GM13976 (cell line): Measurements from ENCODE around the gene WDR70.

ENCODE experiments used
- DNase-seq: peaks from one replicate; pipeline ENCODE4 v3.0.0; 2012; ENCODE audit warnings: low spot score
- in situ Hi-C: fragments of 300-500 bp; cut with MboI; formaldehyde crosslinking; loops from one replicate; pipeline ENCODE4 v1.12.0; 2022; ENCODE audit warnings: low sequenced_read_pairs, mixed read lengths, inconsistent platforms; ENCODE audit not compliant: unreplicated experiment
- TF ChIP-seq, protein P1 (sequence below): IDR thresholded peaks from 2 replicates; pipeline ENCODE4 v1.5.1; 2012; ENCODE audit warnings: borderline replicate concordance, mild to moderate bottlenecking; ENCODE audit not compliant: insufficient read depth; ENCODE audit errors: extremely low read depth, missing control alignments, control extremely low read depth

WDR70 gene

DNA sequence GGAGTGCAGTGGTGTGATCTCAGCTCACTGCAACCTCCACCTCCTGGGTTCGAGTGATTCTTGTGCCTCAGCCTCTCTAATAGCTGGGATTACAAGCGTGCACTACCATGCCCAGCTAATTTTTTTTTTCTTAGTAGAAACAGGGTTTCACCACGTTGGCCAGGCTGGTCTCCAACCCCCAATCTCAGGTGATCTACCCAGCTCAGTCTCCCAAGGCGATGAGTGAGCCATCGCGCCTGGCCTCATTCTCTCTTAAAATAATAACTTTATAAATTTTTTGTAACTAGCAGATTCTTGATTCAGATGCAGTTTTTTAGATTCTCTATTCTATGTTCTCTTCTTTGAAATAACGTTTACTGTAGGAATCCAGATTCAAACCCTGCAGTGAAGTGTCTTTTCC lies 333.6 kb downstream of the WDR70 start:
- DNase-seq: no peak
- in situ Hi-C loops: no loop called here
- TF ChIP-seq, protein P1, sequence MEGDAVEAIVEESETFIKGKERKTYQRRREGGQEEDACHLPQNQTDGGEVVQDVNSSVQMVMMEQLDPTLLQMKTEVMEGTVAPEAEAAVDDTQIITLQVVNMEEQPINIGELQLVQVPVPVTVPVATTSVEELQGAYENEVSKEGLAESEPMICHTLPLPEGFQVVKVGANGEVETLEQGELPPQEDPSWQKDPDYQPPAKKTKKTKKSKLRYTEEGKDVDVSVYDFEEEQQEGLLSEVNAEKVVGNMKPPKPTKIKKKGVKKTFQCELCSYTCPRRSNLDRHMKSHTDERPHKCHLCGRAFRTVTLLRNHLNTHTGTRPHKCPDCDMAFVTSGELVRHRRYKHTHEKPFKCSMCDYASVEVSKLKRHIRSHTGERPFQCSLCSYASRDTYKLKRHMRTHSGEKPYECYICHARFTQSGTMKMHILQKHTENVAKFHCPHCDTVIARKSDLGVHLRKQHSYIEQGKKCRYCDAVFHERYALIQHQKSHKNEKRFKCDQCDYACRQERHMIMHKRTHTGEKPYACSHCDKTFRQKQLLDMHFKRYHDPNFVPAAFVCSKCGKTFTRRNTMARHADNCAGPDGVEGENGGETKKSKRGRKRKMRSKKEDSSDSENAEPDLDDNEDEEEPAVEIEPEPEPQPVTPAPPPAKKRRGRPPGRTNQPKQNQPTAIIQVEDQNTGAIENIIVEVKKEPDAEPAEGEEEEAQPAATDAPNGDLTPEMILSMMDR: no peak

DNA sequence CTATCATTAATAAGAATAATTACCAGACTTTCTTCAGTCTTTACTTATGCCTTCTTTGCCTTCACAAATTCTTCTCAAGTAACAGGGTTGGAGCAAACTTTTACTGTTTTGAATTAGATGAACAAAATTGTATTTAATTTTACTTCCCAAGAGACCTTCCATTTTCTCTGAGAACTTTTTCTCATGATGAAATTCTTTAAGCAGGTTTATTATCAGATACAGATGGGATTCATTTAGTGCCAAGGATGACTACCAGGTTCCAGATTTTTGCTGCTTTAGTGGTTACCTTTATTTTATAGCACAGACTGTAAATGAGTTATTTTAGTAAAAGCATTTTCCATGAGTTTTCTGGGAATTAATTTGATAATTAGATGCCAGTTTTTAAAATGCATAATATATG lies 335.6 kb downstream of the WDR70 start:
- TF ChIP-seq, protein P1: no peak
- no peak for DNase-seq
- in situ Hi-C loops: no loop called here

DNA sequence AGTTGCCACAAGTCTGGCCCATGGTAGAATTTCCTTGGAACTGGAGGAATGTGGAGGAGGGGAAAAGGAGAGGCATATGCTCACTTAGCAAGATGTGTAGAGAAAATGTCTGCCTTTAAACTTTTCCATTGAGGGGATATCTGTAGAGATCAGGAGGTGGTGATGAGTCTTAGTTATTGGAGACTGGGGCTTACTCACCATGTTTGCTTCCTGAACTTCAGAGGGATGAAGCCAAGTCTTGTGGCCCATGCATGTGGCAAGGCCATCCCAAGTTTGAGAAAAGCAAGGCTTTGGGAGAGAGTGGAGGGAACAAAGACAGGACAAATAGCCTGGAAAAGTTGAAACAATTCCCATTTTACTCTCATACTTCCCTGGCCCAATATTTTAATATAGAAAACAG lies 336.2 kb downstream of the WDR70 start:
- no peak for DNase-seq
- TF ChIP-seq, protein P1: no peak
- in situ Hi-C loops: no loop called here

DNA sequence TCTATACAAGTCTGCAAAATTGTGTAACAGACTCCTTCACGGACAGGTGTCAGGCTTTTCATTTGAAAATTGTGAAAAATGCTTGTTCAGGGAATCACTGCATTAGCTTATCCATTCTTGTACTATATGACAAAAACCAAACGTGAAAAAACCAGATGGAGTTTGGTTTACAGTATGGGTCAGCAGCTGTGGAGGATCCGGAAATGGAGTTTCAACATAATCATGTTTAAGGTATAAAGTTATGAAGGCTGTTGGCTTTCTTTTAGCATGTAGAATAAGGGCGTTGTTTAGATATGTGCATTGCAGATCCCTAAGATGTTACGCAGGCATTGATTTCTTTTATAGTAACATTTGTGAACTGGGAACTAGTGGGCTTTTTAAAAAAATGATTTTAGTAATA lies 336.9 kb downstream of the WDR70 start:
- no peak for DNase-seq
- TF ChIP-seq, protein P1: no peak
- in situ Hi-C loops: no loop called here

DNA sequence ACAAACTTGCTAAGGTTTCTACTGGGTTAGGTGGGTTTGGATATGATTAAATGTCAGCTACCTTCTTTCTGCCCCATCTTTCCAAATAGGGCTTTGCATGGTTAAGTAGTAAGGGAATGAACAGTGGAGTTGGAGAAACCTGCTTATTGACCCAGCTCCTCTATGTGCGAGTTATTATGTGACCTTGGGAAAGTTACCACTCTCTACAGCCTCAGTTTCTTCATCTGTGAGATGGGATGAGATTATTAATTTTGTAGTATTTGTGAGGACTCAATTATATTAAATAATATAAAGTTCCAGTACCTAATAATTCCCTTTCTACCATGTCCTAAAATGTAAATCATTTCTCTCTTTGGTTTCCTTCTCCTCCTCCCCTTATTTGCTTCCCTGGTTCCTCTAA lies 337.3 kb downstream of the WDR70 start:
- in situ Hi-C loops: no loop called here
- TF ChIP-seq, protein P1: no peak
- DNase-seq: no peak

DNA sequence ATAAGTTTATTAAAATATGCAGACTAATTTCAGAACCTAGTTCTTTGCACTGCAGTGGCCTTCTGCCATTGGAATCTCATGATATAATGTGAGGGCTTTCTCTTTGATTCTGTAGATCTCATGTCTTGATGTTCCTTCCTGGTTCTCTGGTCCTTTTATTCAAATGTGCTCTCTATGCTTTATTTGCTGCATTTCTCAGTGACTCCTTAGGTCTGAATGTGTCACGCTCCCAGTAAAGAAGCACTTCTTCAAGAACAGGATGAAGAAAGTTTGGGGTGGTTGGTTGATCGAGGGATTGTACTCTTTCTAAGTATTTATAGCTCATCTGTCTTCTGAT lies 338.1 kb downstream of the WDR70 start:
- in situ Hi-C loops: no loop called here
- DNase-seq: no peak

More for the DNA sequence above, 338.1 kb downstream of the WDR70 start:
- TF ChIP-seq, protein P1: no peak
